Fibroblast of lung (primary cell): ENCODE measurements around the gene RPL41. TPM values are rescaled to one million over a fixed set of nuclear protein-coding genes. Genes with fewer than 3 reads are reported as not detected.
"Not testable (repeated sequence)": the region's sequence is repeated elsewhere in the genome, so short reads cannot be mapped to it uniquely, and the experiment has no call there.

Source experiments
- DNase-seq, 2 donors: peaks; one replicate each; pipeline versions ENCODE4 v3.0.0 to v3.0.0-alpha.2; 2010; ENCODE audit warnings: low read depth in 2 of 2
- H2AFZ ChIP-seq: 2 replicates; pipeline ENCODE4 v1.5.1; 2012; ENCODE audit warnings: low read length, control low read depth, inconsistent platforms
- H3K27ac ChIP-seq: 2 replicates; pipeline ENCODE4 v1.5.1; 2011; ENCODE audit warnings: low read length, control low read depth; ENCODE audit not compliant: insufficient read depth
- H3K27me3 ChIP-seq: 2 replicates; pipeline ENCODE4 v1.5.1; 2011; ENCODE audit warnings: mild to moderate bottlenecking, low read length; ENCODE audit not compliant: control insufficient read depth, insufficient read depth
- H3K36me3 ChIP-seq: 2 replicates; pipeline ENCODE4 v1.5.1; 2011; ENCODE audit warnings: low read length; ENCODE audit not compliant: control insufficient read depth, insufficient read depth
- H3K4me1 ChIP-seq: 2 replicates; pipeline ENCODE4 v1.5.1; 2011; ENCODE audit warnings: low read length; ENCODE audit not compliant: control insufficient read depth, insufficient read depth; ENCODE audit errors: extremely low read depth
- H3K4me2 ChIP-seq: 2 replicates; pipeline ENCODE4 v1.5.1; 2011; ENCODE audit warnings: low read length, control low read depth; ENCODE audit not compliant: insufficient read depth; ENCODE audit errors: extremely low read depth
- H3K4me3 ChIP-seq, 4 experiments: fragments of 200-600 bp in 1 of 4; sonication (generic) in 1 of 4; replicated peaks in 1 of 4; 2 replicates each; pipeline ENCODE4 v1.5.1; 2011 to 2016; ENCODE audit warnings: low read length in 4 of 4, low read depth in 3 of 4, mild to moderate bottlenecking in 3 of 4, control low read depth in 2 of 4, inconsistent platforms in 1 of 4, mixed read lengths in 1 of 4; ENCODE audit not compliant: insufficient read depth in 1 of 4; ENCODE audit errors: control extremely low read depth in 1 of 4
- H3K79me2 ChIP-seq: 2 replicates; pipeline ENCODE4 v1.5.1; 2012; ENCODE audit warnings: mild to moderate bottlenecking, low read length, inconsistent platforms; ENCODE audit not compliant: control insufficient read depth, insufficient read depth
- H3K9ac ChIP-seq: 2 replicates; pipeline ENCODE4 v1.5.1; 2011; ENCODE audit warnings: mild to moderate bottlenecking, low read length, control low read depth; ENCODE audit not compliant: insufficient read depth
- H3K9me3 ChIP-seq: 2 replicates; pipeline ENCODE4 v1.5.1; 2012; ENCODE audit warnings: low read depth, low read length; ENCODE audit not compliant: control insufficient read depth, insufficient read depth
- H4K20me1 ChIP-seq: 2 replicates; pipeline ENCODE4 v1.5.1; 2011; ENCODE audit warnings: low read length; ENCODE audit not compliant: control insufficient read depth, insufficient read depth; ENCODE audit errors: extremely low read depth
- EZH2 ChIP-seq: IDR thresholded peaks from 2 replicates; pipeline ENCODE4 v1.5.1; 2012; ENCODE audit warnings: low read length, control low read depth, mild to moderate bottlenecking; ENCODE audit errors: missing control alignments
- polyA plus RNA-seq, 2 donors: library from polyadenylated mRNA; depleted of rRNA in 1 of 2; stranded (reverse) in 1 of 2; unstranded in 1 of 2; fragments of >200 nt; gene quantifications; 2 replicates each; pipeline ENCODE4 v1.2.1, GENCODE V29; 2011 to 2012; ENCODE audit warnings: missing spikeins in 1 of 2
- total RNA-seq: library from RNA; depleted of rRNA; stranded (reverse); fragments of >200 nt; gene quantifications from 2 replicates; pipeline ENCODE4 v1.2.1, GENCODE V29; 2014
- TF ChIP-seq, protein P1 (sequence below), 2 donors: IDR thresholded peaks in 1 of 2; conservative IDR thresholded peaks in 1 of 2; 1 replicate in 1 of 2; 2 replicates in 1 of 2; pipeline ENCODE4 v1.5.1; 2011 to 2012; ENCODE audit warnings: low read length in 2 of 2, control low read depth in 1 of 2, inconsistent platforms in 1 of 2, low read depth in 1 of 2, mild to moderate bottlenecking in 1 of 2

RPL41 gene
- total and polyA plus RNA-seq, 2 donors (not counting 1 experiment from before 2014, with no cell fraction given), result 2,664 to 6,961 TPM

DNA sequence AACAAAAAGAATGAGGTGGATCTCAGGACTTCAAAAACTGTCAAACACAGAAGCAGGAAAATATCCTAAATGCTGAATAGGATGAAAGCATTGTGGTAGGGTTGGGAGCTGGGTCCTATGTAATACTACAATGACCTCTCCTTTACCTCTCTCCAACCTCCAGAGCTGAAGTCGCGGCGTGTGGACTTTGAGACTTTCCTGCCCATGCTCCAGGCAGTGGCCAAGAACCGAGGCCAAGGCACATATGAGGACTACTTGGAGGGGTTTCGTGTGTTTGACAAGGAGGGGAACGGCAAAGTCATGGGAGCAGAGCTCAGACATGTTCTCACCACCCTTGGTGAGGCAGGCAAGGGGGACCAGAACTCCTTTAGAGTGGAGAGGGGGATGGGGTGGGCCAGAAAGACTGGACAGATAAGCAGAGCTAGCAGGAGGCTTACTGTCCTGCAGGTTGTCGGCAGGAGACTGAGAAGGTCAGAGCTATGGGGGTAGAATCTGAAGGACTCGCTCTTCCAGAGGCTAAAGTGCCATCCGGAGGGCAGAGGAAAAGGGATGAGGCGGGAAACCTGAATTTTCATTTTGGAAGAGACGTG, 38.9 kb downstream of the RPL41 start:
- Histone ChIP-seq H4K20me1 (no peaks in the 10 kb centered on the region), H3K79me2 (peaks cover 27% of the 10 kb centered on the region), H2AFZ (no peak overlapping the region), H3K4me2 (no peak overlapping the region), H3K27me3 (no peaks in the 10 kb centered on the region), H3K36me3 (peaks cover 6% of the 10 kb centered on the region), H3K4me1 (peaks cover 16% of the 10 kb centered on the region), H3K27ac (no peak overlapping the region), H3K9me3 (no peaks in the 10 kb centered on the region), H3K4me3 (no peak overlapping the region), H3K9ac (no peak overlapping the region)
- TF ChIP-seq, protein P1, sequence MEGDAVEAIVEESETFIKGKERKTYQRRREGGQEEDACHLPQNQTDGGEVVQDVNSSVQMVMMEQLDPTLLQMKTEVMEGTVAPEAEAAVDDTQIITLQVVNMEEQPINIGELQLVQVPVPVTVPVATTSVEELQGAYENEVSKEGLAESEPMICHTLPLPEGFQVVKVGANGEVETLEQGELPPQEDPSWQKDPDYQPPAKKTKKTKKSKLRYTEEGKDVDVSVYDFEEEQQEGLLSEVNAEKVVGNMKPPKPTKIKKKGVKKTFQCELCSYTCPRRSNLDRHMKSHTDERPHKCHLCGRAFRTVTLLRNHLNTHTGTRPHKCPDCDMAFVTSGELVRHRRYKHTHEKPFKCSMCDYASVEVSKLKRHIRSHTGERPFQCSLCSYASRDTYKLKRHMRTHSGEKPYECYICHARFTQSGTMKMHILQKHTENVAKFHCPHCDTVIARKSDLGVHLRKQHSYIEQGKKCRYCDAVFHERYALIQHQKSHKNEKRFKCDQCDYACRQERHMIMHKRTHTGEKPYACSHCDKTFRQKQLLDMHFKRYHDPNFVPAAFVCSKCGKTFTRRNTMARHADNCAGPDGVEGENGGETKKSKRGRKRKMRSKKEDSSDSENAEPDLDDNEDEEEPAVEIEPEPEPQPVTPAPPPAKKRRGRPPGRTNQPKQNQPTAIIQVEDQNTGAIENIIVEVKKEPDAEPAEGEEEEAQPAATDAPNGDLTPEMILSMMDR (conservative IDR thresholded peaks at IDR 0.05 in 1 of 2, IDR thresholded peaks at IDR 0.05 in 1 of 2; ENCODE audit: low read depth in 1 of 2, low read length in 2 of 2), result no peak
- no peak for TF ChIP-seq EZH2
- DNase-seq, result no peak

DNA sequence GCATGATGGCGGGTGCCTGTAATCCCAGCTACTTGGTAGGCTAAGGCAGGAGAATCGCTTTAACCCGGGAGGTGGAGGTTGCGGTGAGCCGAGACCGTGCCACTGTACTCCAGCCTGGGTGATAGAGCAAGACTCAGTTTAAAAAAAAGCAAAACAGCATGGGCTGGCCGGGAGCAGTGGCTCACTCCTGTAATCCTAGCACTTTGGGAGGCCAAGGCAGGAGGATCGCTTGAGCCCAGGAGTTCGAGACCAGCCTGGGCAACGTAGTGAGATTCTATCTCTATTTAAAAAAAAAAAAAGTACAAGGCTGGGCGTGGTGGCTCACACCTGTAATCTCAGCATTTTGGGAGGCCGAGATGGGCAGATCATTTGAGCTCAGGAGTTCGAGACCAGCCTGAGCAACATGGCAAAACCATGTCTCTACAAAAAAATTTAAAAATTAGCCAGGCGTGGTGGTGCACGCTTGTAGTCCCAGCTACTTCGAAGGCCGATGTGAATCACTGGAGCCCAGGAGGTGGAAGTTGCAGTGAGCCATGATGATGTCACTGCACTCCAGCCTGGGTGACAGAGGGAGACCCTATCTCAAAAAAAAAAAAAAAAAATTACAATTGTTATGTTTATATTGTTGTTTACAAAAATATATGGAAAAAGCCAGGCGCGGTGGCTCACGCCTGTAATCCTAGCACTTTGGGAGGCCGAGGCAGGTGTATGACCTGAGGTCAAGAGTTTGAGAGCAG, 40.2 kb downstream of the RPL41 start:
- Histone ChIP-seq H3K36me3 (peaks cover 18% of the 10 kb centered on the region), H3K27ac (peak overlapping the region; percentile 73), H3K4me2 (peak overlapping the region; percentile 88), H3K79me2 (peaks cover 38% of the 10 kb centered on the region), H3K4me3 (peak overlapping the region in 3 of 4 experiments; percentile 55 to 67 (median 58)), H3K4me1 (peaks cover 21% of the 10 kb centered on the region)
- H3K9me3 ChIP-seq, H3K9ac ChIP-seq, H2AFZ ChIP-seq, H3K27me3 ChIP-seq, H4K20me1 ChIP-seq: not testable (repeated sequence)
- peak in 1 of 2 donors; percentile 47 for DNase-seq

DNA sequence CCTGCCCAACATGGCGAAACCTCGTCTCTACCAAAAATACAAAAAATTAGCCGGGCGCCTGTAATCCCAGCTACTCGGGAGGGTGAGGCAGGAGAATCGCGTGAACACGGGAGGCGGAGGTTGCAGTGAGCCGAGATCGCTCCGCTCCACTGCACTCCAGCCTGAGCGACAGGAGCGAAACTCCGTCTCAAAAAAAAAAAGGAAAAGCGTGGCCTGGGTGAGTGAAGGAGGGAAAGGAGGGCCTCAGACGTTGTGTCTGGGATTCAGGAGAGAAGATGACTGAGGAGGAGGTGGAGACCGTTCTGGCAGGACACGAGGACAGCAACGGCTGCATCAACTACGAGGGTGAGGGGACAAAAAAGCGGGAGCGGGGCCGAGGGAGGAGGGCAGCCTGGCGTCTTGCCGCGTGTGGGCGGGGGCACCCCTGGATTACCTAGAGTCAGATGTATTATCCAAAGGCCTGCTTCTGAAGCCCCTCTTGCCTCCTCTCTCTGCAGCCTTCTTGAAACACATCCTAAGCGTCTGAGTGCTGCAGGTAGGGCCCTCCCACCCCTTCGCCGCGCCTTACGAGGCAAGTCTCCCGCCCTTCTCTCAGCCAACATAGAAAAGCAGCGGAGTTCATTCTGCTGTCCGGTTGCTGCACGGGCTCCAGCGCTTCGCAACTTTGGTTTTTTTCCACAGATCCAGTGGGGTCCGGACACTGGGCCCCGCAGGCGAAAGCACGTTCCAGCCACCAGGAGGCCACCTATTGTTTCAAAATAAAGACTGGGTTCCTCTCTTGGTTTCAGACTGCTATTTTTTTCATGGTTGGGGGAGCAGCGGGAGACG, 41.0 kb downstream of the RPL41 start:
- peak overlapping the region; percentile 56 for H3K9ac ChIP-seq
- peaks cover 1% of the 10 kb centered on the region for H4K20me1 ChIP-seq
- peak overlapping the region; percentile 46 to 67 (median 56) for H3K4me3 ChIP-seq
- H2AFZ ChIP-seq, result peak overlapping the region; percentile 64
- peak overlapping the region; percentile 73 for H3K27ac ChIP-seq
- peaks cover 24% of the 10 kb centered on the region for H3K36me3 ChIP-seq
- no peaks in the 10 kb centered on the region for H3K9me3 ChIP-seq
- H3K79me2 ChIP-seq, result peaks cover 43% of the 10 kb centered on the region
- no peak for TF ChIP-seq EZH2
- TF ChIP-seq, protein P1 (conservative IDR thresholded peaks at IDR 0.05 in 1 of 2, IDR thresholded peaks at IDR 0.05 in 1 of 2; ENCODE audit: low read depth in 1 of 2, low read length in 2 of 2), result peak; percentile 53 to 66
- peak; percentile 85 for DNase-seq
- H3K4me2 ChIP-seq, result peak overlapping the region; percentile 88
- H3K27me3 ChIP-seq, result no peaks in the 10 kb centered on the region
- H3K4me1 ChIP-seq, result peaks cover 22% of the 10 kb centered on the region
